GM18517 (cell line): ENCODE data around the gene POC1B.

Source experiments
- ATAC-seq: cut with Tn5 transposase; IDR thresholded peaks from one replicate; pipeline ENCODE4 v1.9.1; 2021; ENCODE audit warnings: mild to moderate bottlenecking, moderate library complexity; ENCODE audit not compliant: unreplicated experiment

POC1B gene

GRCh38 chr12:89497467-89497866, 28.4 kb downstream of the POC1B start:
- ATAC-seq: no peak

- ATAC-seq: no peak
Observed at GRCh38 chr12:89497005-89497404, 28.8 kb downstream of the POC1B start.

- ATAC-seq: peak; percentile 41
Observed at GRCh38 chr12:89494411-89495231, 31.2 kb downstream of the POC1B start.

- no peak for ATAC-seq
Observed at GRCh38 chr12:89493670-89494302, 32.1 kb downstream of the POC1B start.

- ATAC-seq: no peak
Observed at GRCh38 chr12:89492883-89493282, 33.0 kb downstream of the POC1B start.

- no peak for ATAC-seq
Observed at GRCh38 chr12:89490922-89491321, 34.9 kb downstream of the POC1B start.

GRCh38 chr12:89486264-89486663, 39.6 kb downstream of the POC1B start:
- no peak for ATAC-seq

- no peak for ATAC-seq
Observed at GRCh38 chr12:89484470-89484869, 41.4 kb downstream of the POC1B start.

- ATAC-seq: no peak
Observed at GRCh38 chr12:89481213-89481914, 44.5 kb downstream of the POC1B start.

GRCh38 chr12:89479982-89480381, 45.9 kb downstream of the POC1B start:
- ATAC-seq: no peak

- ATAC-seq: no peak
Observed at GRCh38 chr12:89477633-89478279, 48.1 kb downstream of the POC1B start.

- no peak for ATAC-seq
Observed at GRCh38 chr12:89476904-89477595, 48.8 kb downstream of the POC1B start.

GRCh38 chr12:89476232-89476631, 49.6 kb downstream of the POC1B start:
- ATAC-seq: no peak

GRCh38 chr12:89475203-89475990, 50.5 kb downstream of the POC1B start:
- no peak for ATAC-seq

GRCh38 chr12:89474615-89475014, 51.2 kb downstream of the POC1B start:
- ATAC-seq: no peak

GRCh38 chr12:89472508-89472907, 53.3 kb downstream of the POC1B start:
- no peak for ATAC-seq

- peak; percentile 55 for ATAC-seq
Observed at GRCh38 chr12:89470741-89471509, 54.9 kb downstream of the POC1B start.

- peak; percentile 58 for ATAC-seq
Observed at GRCh38 chr12:89469361-89469760, 56.5 kb downstream of the POC1B start.

GRCh38 chr12:89468648-89469326, 57.1 kb downstream of the POC1B start:
- ATAC-seq: peak; percentile 90
